ENCODE results near the gene PDE4B. TPM values are rescaled to one million over a fixed set of nuclear protein-coding genes. Genes with fewer than 3 reads are reported as not detected.
A peak's percentile ranks its signal among the peaks of the same experiment; 100 is the strongest.
"Not testable (repeated sequence)": the region's sequence is repeated elsewhere in the genome, so short reads cannot be mapped to it uniquely, and the experiment has no call there.

PDE4B gene
- total RNA-seq, 1 donor from 2014 or later = 0.57 TPM

- no peak overlapping the region for H3K27ac Mint-ChIP-seq (ENCODE audit: unreplicated experiment)
- peaks cover 30% of the 10 kb centered on the region for H3K4me1 Mint-ChIP-seq (ENCODE audit: low read depth)
- TF ChIP-seq, protein P1, sequence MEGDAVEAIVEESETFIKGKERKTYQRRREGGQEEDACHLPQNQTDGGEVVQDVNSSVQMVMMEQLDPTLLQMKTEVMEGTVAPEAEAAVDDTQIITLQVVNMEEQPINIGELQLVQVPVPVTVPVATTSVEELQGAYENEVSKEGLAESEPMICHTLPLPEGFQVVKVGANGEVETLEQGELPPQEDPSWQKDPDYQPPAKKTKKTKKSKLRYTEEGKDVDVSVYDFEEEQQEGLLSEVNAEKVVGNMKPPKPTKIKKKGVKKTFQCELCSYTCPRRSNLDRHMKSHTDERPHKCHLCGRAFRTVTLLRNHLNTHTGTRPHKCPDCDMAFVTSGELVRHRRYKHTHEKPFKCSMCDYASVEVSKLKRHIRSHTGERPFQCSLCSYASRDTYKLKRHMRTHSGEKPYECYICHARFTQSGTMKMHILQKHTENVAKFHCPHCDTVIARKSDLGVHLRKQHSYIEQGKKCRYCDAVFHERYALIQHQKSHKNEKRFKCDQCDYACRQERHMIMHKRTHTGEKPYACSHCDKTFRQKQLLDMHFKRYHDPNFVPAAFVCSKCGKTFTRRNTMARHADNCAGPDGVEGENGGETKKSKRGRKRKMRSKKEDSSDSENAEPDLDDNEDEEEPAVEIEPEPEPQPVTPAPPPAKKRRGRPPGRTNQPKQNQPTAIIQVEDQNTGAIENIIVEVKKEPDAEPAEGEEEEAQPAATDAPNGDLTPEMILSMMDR (IDR thresholded peaks at IDR 0.05) = peak; percentile 16
- H3K36me3 Mint-ChIP-seq (ENCODE audit: low read depth) = no peaks in the 10 kb centered on the region
- H3K27me3 Mint-ChIP-seq (ENCODE audit: low read depth) = no peaks in the 10 kb centered on the region
- no peak overlapping the region for H3K4me3 Mint-ChIP-seq (ENCODE audit: unreplicated experiment)
- no peak for DNase-seq (ENCODE audit: low spot score)
- H3K9me3 Mint-ChIP-seq (ENCODE audit: low read depth) = peaks cover under 1% of the 10 kb centered on the region
Observed at GRCh38 chr1:66403007-66403731, 610.5 kb downstream of the PDE4B start.

- peaks cover 6% of the 10 kb centered on the region for H3K36me3 Mint-ChIP-seq (ENCODE audit: low read depth)
- no peak for DNase-seq (ENCODE audit: low spot score)
Observed at GRCh38 chr1:66405061-66405460, 612.4 kb downstream of the PDE4B start.

GRCh38 chr1:66411449-66411848, 618.8 kb downstream of the PDE4B start:
- not testable (repeated sequence) for H3K4me1 Mint-ChIP-seq (ENCODE audit: low read depth)

More at GRCh38 chr1:66405061-66405460, 612.4 kb downstream of the PDE4B start:
- peaks cover 26% of the 10 kb centered on the region for H3K4me1 Mint-ChIP-seq (ENCODE audit: low read depth)
- H3K4me3 Mint-ChIP-seq (ENCODE audit: unreplicated experiment) = no peak overlapping the region
- H3K27me3 Mint-ChIP-seq (ENCODE audit: low read depth) = no peaks in the 10 kb centered on the region
- no peak overlapping the region for H3K27ac Mint-ChIP-seq (ENCODE audit: unreplicated experiment)
- peaks cover 17% of the 10 kb centered on the region for H3K9me3 Mint-ChIP-seq (ENCODE audit: low read depth)
- TF ChIP-seq, protein P1 (IDR thresholded peaks at IDR 0.05) = no peak

GRCh38 chr1:66412704-66413103, 620.0 kb downstream of the PDE4B start:
- Mint-ChIP-seq H3K4me1 (ENCODE audit: low read depth) (no peaks in the 10 kb centered on the region), H3K27ac (ENCODE audit: unreplicated experiment) (no peak overlapping the region), H3K4me3 (ENCODE audit: unreplicated experiment) (no peak overlapping the region), H3K9me3 (ENCODE audit: low read depth) (peaks cover 33% of the 10 kb centered on the region), H3K27me3 (ENCODE audit: low read depth) (no peaks in the 10 kb centered on the region), H3K36me3 (ENCODE audit: low read depth) (peaks cover 8% of the 10 kb centered on the region)
- TF ChIP-seq, protein P1 (IDR thresholded peaks at IDR 0.05) = no peak
- no peak for DNase-seq (ENCODE audit: low spot score)

More at GRCh38 chr1:66411449-66411848, 618.8 kb downstream of the PDE4B start:
- H3K4me3 Mint-ChIP-seq (ENCODE audit: unreplicated experiment); DNase-seq (ENCODE audit: low spot score); H3K27me3 Mint-ChIP-seq (ENCODE audit: low read depth); H3K27ac Mint-ChIP-seq (ENCODE audit: unreplicated experiment); H3K36me3 Mint-ChIP-seq (ENCODE audit: low read depth): not testable (repeated sequence)
- H3K9me3 Mint-ChIP-seq (ENCODE audit: low read depth) = peaks cover 30% of the 10 kb centered on the region

- no peak for DNase-seq (ENCODE audit: low spot score)
- Mint-ChIP-seq H3K9me3 (ENCODE audit: low read depth) (peaks cover 37% of the 10 kb centered on the region), H3K27me3 (ENCODE audit: low read depth) (no peaks in the 10 kb centered on the region), H3K27ac (ENCODE audit: unreplicated experiment) (no peak overlapping the region), H3K4me3 (ENCODE audit: unreplicated experiment) (no peak overlapping the region), H3K4me1 (ENCODE audit: low read depth) (no peaks in the 10 kb centered on the region), H3K36me3 (ENCODE audit: low read depth) (peaks cover 10% of the 10 kb centered on the region)
- TF ChIP-seq, protein P1 (IDR thresholded peaks at IDR 0.05) = no peak
Observed at GRCh38 chr1:66413136-66413837, 620.6 kb downstream of the PDE4B start.
